D721Med (cell line): ENCODE data around the gene MXD4.

Source experiments
- DNase-seq: peaks from one replicate; pipeline ENCODE4 v3.0.0; 2011; ENCODE audit warnings: low spot score; ENCODE audit not compliant: insufficient read length
- FAIRE-seq: peaks from 2 replicates; lab custom pipeline; 2011; peaks lifted over from hg19 to GRCh38; lab: Jason Lieb, UNC
- CTCF ChIP-seq: IDR thresholded peaks from 2 replicates; pipeline ENCODE4 v1.5.1; 2012; ENCODE audit warnings: mild to moderate bottlenecking, control low read depth; ENCODE audit not compliant: insufficient read depth; ENCODE audit errors: missing control alignments

Gene MXD4

GRCh38 chr4:2269618-2270163 is 7.8 kb upstream of the MXD4 start:
- no peak for TF ChIP-seq CTCF
- DNase-seq (no peak), FAIRE-seq (no peak)

- FAIRE-seq (no peak), DNase-seq (no peak)
- no peak for TF ChIP-seq CTCF
Observed at GRCh38 chr4:2269206-2269531, 7.3 kb upstream of the MXD4 start.

DNA sequence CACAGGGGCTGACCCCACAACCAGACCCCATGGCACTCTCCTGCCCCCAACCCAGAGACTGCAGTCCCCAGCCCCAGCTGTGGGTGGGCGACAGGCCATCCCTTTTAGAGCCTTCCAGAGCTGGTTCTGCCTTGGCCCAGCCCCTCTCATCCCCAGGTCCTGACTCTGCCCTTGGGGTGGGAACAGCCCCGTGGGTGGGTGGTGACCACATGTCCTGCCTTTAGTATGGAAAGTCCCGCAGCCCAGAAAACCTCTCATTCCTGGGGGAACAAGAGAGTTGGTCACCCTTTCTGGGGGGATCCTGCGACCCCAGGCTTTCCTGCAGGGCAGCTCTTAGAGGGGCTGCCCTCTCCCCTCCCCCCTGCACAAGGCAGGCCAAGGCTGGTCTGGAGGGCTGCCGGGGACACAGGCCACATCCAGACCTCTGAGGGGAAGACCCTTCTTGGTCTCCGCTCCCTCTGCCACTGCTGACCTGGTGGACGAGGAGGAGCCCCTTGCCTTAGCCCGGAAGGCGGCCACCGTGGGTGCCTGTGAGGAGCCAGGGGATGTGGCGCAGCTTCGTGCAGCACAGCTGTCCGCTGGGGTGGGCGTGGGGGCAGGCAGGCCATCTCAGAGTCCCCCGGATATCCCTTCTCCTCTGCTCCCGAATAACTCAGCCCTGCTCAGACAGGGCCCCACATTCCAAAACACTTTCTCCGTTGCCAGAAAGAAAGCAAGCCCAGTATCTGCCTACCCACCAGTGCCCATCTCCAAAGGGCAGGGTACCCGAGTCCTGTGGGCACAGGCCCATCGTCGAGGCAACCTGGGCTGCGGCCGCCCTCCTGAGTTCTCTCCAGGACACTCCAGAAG is 6.7 kb upstream of the MXD4 start:
- DNase-seq (no peak), FAIRE-seq (no peak)
- no peak for TF ChIP-seq CTCF

DNA sequence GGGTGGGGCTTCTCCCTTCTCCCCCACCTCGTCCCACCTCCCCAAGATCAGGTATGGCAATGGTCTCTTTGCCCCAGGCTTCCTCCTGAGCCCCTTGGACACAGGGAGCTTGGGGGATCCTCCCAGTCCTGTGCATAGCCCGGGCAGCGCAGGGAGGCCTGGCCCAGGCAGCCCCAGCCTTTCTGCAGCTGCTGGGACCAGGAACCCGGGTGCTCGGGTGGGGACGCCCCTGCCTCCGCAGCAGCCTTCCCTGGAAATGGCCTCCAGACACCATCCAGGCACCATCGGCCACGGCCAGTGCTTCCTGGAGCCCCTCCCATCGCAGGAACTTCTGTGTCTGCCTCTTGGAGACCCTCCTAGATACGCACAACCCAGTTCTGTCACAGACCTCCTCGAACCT is 5.9 kb upstream of the MXD4 start:
- DNase-seq (no peak), FAIRE-seq (no peak)
- TF ChIP-seq CTCF, result no peak

- no peak for TF ChIP-seq CTCF
- DNase-seq (no peak), FAIRE-seq (no peak)
Observed at GRCh38 chr4:2267320-2267811, 5.5 kb upstream of the MXD4 start.

DNA sequence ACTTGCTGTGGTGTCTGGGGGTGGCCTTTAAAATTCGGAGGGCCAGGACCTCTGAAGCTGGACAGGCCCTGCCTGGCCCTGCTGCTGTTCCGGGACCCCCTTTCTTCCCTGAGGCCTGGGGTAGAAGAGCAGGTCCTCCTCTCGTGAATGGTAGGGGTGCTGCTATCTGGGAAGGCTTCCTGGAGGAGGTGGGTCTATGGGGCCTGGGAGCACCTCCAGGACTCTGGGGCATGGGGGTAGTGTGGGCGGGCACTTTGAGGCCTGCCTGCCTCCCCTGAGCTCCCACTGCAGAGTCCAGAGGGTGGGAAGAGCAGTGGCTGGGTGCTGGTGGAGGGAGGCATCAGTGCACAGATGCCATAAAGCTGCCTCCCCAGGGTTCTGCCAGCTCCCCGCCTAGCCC is 4.9 kb upstream of the MXD4 start:
- DNase-seq (no peak), FAIRE-seq (no peak)
- TF ChIP-seq CTCF, result no peak

DNA sequence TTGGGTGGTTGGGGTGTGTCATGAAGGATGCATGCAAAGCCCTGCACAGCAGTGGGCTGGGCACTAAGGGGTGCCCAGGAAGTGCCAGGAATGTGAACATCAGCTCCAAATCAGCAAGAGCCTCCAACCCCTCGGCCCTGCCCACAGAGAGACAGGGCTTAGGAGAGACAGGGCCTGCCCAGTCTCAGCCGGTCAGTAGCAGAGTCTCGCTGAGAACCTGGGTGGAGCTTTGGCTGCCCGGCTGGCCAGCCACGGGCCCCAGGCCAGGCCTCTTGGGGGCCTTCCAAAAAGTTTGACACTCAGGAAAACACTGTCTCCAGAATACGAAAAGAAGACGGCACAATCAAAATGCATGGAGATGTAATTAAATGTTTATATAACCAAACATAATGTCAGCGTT is 4.3 kb upstream of the MXD4 start:
- FAIRE-seq, result no peak
- DNase-seq, result no peak
- TF ChIP-seq CTCF, result no peak
